GM19397 (cell line): ENCODE data around the gene GNB1.

Experiments used
- ATAC-seq: cut with Tn5 transposase; IDR thresholded peaks from one replicate; pipeline ENCODE4 v1.9.1; 2021; ENCODE audit warnings: mild to moderate bottlenecking, moderate library complexity; ENCODE audit not compliant: unreplicated experiment

The GNB1 gene

DNA sequence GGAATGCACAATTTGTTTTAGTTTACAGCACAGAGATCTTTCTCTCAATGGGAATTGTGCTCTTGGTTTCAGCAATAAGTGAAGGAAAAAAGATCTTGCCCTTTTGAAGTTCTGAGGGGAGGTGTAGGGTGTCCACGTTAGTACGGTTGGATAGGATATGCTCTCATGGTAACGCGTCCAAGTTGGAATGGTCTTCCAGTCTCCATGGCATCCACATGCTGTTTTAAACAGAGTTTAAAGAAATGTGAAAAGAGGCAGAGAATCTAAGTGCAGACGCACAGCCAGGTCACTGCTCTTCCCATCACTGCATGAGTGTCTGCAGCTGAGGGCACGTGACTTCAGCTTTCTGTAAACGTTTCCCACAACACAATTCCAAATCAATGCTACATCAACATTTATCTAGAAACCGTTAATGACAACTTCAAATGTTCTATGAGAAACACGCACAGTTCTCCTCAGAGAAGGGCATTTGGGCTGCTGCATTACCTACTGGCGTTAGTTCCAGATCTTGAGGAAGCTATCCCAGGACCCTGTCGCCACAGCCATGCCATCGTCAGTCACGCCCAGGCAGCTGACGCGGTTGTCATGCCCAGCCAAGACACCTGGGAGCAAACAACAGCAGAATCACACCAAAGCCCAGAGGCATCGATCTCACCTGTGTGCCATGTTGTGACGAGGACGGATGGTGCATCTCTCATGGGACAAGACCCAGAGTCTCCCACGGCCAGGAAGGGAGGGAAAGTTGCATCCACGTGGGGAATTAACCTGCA, 103.9 kb downstream of the GNB1 start:
- no peak for ATAC-seq

DNA sequence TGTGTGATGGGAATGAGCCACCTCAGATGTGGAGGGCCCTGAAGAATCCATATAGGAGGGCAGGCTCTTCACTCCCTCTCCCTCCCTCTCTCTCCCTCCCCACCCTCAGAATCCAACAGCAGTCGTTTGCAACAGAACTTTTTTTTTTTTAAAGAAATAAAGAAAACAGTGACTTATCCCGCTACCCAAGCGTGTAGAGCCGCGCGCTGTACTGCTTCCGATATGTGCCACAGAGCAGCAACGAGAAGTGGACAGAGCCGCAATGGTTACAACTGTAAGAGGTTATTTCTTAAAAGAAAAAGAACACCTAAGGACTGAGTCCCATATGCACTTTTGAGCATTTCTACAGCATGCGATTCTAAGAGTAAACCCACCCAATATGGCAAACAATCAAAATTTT, 105.2 kb downstream of the GNB1 start:
- no peak for ATAC-seq

DNA sequence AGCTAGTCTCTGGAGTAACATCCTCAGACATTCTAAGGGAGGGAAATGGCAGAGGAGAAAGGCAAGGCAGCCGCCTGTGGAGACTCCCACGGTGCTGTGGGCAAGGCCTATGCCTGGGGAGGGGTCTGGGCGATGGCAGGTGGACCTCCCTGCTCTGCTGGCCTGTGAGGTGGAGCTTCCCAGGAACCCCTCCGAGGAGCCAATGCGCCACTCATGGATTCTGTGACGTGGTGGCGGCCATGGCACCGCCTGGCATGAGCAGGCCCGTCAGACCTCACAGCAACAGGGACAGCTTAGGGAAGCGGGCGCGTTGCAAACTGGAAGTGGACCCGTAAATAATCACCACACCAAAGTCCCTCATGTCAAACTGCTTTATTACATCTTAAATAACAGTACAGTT, 106.0 kb downstream of the GNB1 start:
- no peak for ATAC-seq

DNA sequence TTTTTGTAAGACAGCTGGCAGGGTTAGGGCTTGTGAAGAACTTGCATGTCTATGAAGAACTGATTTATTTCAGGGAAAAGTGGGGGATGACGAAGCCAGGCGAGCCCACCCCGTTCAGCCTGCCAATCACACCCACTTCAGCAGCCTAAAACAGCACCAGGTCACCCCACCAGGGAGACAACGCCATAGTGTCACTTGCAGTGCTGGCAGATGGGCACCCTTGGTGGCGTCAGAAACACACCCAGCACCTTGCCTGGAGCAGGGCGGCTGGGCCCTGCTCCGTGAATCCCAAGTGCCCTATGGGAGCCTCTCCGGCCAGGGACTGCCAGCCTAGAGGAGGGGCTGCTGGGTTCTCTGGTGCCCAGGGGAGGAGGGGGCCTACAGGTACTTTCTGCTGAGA, 107.6 kb downstream of the GNB1 start:
- ATAC-seq = no peak

DNA sequence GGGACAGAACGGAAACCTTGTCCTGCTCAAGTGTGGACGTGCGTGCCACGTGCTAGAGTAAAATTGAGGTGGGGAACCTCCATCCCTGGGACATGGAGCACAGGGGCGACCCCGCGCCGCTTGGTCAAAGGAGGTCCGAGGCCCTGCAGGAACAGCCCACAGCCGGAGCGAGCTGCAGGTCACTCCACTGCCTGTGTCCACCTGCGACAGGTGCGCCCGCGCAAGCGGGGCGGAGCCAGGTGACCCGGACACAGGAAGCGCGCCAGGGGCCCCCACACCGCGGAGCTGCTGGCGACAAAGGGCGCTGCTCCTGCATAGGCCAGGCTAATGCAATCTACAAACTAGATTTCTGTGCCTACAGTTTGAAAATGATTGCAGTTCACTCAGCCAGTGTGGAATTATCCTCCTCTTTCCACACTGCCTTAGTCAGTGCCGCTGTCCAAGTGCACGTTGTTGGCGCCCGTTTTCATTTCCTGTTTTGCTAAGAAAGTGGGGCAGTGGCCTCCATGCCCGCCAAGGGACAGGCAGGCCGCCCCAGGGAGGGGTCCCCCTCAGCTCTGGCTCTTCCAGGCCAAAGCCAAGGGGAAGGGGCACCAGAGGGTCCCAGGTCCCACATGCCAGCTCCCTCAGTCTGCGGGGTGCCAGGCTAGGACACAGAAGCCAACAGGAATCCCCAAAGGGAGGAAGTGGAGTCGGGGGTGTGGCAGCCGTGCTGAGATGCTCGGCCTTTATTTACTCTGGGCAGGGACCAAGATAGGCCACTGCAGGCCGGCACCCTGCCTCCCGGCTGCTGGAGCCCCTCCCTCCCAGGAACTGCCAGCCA, 108.3 kb downstream of the GNB1 start:
- no peak for ATAC-seq

DNA sequence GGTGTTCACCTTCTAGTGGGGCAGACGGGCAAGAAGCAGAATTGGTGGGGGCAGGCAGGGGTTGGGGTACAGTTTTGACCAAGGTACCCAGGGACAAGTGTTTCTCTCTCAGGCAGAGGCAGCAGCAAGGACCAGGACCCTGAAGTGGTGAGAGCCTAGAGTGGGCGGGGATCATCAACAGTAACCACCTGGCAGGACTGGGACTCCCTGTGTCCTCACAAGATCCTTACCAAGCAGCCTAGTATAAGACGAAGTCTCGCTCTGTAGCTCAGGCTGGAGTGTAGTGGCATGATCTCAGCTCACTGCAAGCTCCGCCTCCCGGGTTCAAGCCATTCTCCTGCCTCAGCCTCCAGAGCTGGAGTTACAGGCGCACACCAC, 109.4 kb downstream of the GNB1 start:
- ATAC-seq = no peak

DNA sequence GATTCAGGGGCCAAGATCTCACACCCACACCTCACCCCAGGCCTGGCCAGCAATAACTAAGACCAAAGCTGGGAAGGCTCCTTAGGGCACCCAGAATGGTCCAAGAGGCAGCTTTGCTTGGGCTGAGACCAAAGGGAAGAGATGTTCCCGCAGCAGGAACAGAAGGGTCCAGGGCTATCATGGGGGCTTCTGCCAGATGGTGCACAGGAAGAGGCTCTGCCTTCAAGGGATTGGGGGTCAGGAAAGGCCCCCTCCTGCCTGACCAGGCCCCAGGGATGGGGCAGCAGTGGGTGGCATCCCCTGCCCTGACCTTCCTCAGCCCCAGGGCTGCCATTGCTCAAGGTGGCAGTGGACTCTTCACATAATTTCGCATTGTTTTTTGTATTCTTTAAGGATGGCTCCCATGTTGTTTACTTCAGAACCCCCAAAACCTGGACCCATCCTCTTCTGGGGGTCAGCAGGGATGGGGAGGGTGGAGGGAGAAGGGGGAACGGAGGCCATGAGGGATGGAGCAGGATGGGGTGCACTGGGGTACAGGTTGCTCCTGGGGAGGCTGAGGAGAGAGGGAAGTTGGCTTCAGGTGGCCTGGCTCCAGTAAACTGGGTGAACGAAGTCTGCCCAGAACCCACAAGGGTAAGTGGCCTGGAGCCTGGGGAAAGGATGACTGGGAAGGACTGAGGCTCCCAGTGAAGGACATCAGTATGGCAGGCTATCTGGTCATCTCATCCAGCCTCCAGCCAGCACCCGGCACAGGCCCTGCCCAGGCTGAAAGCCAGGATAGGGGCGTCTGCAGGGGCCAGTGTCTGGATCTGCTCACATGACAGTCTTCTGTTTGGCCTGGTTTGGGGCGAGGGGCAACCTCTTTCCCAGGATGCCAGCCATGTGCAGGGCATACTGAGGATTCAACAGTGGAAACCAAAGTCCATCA, 110.0 kb downstream of the GNB1 start:
- no peak for ATAC-seq

DNA sequence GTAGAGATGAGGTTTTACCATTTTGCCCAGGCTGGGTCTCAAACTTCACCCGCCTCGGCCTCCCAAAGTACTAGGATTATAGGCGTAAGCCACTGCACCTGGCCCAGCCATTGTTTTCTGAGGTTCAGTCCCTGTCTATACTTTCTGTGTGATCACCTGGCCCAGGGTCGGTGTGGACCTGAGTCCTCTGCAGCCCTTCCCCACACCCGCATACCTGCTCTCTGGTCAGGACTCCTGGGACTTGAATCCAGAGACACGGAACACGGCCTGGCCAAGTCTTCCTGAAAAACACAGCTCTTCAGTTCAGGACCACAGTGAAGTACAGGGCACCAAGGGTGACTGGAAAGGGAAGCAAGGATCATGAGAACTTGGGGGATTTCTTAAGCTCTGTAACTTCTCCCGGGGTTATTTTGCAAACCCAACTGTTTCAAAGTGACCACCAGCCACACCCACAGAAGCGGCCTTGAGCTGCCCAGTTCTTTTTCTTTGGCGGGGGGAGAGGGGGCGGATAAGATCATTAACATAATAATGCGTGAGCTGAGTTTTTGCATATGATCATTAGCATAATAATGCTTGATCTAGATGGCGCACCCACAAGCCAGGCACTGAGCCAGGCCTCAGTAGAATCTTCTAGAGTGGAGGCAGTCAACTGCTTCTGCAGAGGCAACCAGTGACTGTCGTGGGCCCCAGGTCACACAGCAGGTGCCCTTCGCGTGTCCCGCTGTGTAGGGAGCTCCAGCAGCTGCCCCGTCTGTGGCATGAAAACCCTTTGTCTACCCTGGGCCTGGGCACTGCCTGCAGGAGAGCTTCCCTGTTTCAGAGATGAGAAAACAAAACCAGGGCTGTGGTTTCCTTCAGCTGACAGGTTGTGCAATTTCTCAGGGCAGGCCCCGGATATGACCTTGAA, 110.9 kb downstream of the GNB1 start:
- no peak for ATAC-seq

DNA sequence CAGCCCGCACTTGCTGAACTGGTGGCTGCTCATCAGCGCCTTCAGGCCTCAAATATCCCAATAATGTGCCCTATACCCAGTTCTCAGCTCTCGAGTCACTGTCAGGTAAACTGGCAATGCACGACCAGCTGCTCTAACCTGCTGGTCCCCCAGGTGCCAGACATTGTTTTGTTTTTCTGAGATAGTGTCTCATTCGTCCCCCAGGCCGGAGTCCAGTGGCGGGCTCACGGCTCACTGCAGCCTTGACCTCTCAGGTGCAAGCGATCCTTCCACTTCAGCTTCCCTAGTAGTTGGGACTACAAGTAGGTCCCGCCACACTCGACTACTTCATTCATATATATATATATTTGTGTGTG, 111.6 kb downstream of the GNB1 start:
- ATAC-seq = no peak

DNA sequence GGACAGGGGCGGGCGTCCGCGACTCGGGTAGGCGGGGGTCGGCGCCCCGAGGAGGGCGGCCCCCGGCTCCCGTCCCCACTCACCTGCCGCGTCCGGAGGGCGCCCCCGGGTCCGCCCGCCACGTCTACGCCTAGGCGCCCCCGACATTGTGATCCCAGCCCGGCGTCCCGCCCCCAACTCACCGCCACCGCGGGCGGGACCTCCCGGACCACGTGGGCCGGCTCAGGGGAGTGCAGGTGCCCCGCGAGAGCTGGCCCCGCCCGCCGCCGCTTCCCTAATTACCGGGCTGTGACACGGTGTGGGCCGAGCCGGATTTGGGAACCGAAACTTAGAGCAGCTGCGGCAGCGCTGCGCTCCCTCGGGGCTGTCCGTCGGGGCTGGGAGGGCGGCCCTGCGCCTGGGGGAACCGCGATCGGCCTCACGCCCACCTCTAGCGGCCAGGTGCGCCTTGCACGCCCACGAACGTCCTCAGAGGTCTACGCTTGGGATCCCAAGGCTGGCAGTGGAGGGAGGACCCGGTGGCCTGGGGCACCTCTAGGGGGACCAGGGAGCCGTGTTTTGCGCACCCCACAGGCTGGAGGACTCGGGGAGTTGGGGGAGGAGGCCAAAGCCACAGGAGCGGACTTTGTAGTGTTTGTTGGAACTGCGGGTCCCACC, 112.1 kb downstream of the GNB1 start:
- ATAC-seq = peak; percentile 66

DNA sequence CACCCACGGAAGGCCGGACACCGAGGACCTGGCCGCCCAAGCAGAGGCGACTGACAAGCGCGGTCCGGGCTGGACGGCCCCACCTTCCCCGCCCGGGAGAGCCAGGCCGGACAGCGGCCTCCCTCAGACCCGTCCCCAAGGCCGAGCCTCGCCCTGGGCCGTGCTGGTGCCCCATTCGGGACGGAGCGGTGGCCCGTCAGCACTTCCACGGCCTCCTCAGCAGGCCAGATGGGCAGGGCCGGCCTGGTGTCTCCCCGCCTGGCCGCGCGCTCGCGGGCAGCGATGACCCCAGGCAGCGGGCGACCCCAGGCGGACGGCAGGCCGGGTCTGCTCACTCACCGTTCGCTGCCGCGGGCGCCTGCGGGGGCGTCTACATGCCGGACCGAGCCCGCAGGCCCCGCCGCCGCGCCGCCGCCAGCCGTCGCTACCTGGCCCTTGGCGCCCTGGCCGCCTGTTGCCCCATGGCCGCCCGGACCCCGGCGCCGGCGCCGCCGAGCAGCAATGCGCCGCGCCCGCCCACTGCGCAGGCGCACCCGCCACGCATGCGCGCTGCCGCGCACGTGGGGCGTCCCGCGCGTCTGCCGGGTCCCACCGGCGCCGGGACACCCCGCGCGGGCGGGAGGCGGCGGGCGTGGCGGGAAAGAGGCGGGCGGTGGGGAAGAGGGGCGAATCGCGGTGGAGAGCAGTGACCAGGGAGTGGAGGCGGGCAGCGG, 112.8 kb downstream of the GNB1 start, which contains the start of gene NADK:
Gene NADK, minus strand, starts transcription at position 521 of the 713 bp plus-strand sequence. CDS start 13,064 bp downstream, outside the sequence.
- ATAC-seq = peak; percentile 46

DNA sequence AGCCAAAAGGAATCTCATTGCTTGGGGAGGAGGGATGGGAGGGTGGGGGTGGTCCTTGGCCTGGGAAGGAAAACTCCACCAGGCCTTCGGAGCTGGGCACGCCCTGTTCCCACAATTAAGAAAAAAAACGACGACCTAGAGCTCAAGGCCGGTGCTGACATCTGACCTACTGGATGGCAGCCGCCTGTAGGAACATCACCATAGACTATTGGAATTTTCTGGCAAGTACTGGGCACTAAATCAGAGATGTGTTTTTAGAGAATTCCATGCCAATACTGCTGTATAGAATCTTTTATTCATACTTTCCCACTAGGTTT, 113.3 kb downstream of the GNB1 start:
- ATAC-seq = no peak

DNA sequence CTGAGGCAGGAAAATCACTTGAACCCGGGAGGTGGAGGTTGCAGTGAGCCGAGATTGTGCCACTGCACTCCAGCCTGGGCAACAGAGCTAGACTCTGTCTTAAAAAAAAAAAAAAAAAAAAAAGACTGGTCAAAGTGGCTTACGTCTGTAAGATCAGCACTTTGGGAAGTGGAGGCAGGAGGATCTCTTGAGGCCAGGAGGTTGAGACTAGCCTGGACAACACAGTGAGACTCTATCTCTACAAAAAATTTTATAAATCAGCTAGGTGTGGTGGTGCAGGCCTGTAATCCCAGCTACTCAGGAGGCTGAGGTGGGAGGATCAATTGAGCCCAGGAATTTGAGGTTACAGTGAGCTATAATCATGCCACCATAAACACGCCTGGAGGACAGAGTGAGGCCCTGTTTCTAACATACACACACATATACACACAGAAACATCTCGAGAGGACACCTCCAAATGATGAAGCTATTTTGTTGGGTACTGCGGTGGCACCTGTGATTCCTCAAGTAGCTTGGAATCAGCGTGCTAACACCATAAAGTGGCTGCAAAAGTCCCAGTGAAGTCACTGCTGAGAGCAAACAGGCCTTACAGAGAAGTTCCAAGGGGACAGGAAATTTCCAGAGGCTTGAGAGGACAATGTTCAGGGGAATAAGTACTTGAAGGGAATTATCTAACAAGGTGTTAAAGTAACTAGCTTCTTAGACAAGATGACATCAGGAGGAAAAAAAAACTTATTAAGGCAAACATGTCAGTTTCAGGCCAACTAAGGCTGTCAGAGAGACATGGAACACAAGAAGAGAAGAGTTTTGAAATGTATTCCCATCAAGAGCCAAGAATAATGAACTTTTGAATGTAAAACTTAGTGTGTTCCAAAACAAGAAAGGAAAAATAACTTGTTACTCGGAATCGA, 114.0 kb downstream of the GNB1 start:
- no peak for ATAC-seq

DNA sequence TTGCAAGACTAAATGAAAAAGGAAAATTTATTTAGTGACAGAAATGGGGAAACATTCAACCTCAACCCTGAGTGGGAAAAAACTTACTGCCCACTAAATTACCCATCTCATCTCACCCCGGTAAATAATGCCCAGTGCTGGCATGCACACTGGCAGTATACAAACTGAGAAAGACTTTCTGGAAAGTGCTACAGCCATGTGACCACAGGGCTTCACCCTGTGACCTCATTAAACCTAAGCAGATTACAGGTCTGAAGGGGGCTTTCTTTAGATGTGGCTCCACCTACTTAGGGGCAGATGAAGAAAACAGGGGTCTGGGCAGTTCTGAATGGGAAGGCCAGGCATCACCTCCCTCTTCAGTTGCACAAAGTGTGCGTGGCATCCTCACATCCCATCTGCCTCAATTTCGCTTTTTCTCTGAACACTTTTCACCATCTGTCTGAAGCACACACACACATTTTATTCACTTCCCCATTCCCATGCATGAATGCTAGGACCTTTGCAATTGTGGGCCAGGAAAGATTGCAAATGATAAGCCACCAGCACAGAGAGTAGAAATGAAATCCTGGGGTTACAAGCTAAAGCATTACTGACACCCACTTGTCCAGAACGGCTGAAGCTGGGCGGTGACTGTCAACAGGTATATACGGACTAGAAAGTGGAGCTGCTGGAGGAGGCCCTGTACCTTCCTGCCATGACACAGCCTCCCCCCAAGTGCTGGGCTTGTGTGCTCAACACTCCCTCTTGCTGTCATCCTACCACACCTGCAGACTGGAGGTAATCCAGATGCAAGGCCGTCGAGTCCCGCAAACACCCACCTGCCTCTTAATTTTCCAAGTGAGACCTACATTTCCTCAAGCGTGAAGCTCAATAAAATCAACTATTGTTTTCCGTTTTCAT, 115.3 kb downstream of the GNB1 start:
- no peak for ATAC-seq

DNA sequence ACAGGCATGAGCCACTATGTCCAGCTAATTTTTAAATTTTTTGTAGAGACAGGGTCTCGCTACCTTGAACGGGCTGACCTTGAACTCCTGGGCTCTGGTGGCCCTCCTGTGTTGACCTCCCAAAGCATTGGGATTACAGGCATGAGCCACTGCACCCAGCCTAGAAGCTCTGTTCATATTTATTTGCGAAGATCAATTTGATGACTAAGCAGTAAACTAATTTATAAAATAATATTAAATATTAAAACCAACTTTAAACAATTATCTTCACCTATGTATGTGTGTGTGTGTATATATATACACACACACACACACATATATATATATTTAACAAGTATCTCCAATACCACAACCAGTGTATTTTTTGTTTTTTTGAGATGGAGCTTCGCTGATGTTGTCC, 117.0 kb downstream of the GNB1 start:
- ATAC-seq = no peak

DNA sequence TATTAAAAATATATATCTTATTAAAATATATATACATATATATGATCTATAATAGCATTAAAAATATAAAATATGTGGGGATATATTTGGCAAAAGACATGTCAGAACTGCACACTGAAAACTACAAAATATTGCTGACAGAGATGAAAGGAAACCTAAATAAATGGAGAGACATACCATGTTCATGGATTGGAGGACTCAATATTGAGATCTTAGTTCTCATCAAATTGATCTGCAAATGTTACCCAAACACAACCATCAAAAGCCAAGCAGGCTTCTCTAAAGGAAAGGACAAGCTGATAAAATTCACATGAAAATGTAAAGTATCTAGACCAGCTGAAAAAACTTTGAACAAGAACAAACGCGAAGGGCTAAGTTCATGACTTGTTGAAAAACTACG, 119.8 kb downstream of the GNB1 start:
- ATAC-seq = no peak

DNA sequence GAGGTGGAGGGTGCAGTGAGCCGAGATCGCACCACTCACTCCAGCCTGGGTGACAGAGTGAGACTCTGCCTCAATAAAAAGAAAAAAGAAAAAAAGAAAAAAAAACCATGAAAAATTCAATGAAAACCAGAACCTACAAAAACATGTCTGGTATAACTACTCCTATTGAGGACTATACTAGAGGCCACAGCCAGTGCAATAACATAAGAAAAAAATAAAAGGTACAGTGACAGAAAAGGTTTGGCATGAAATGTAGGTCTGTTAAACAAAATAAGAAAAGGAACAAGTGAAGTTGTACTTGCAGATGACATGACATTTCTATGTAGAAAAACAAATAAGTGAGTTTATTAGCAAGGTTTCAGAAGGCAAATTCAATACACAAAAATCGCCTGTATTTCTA, 120.8 kb downstream of the GNB1 start:
- ATAC-seq = no peak
